ENCODE measurements around the gene DNMT3A.

The DNMT3A gene

GRCh38 chr2:25342372-25343186 lies 854 bp upstream of the DNMT3A start:
- peak; percentile 94 for DNase-seq

DNA sequence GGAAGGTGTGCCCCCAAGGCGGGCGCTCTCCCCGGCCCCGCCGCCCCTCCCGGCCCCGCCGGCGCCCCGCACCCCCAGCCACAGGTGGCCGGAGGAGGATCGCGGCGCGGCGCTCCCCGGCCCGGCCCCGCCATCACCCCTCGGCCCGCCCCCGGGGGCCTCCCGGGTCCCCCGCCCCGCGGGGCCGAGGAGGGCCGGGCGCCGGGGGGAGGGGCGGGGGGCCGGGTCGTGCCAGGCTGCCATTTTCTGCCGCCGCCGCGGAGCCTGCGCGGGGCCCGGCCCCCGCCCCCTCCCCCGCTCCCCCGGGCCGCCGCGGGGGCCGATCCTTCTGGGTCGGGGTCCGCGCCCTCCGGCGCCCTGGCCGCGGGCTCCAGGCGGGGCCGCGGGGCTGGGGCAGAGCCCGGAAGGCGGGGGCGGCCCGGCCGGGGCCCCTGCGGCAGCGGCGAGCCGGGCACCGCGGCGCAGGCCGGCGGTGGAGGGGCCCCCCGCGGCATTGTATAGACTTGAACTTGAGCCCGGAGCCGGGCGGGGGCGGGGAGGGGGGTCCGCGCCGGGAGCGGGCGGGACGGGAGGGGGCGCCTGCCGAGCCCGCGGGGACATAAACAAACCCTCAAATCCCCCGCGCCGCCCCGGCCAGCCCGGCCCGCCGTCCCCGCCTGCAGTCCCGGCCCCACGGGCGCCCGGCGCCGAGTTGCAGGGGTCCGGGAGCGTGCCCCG lies 556 bp downstream of the DNMT3A start:
- no peak for DNase-seq

DNA sequence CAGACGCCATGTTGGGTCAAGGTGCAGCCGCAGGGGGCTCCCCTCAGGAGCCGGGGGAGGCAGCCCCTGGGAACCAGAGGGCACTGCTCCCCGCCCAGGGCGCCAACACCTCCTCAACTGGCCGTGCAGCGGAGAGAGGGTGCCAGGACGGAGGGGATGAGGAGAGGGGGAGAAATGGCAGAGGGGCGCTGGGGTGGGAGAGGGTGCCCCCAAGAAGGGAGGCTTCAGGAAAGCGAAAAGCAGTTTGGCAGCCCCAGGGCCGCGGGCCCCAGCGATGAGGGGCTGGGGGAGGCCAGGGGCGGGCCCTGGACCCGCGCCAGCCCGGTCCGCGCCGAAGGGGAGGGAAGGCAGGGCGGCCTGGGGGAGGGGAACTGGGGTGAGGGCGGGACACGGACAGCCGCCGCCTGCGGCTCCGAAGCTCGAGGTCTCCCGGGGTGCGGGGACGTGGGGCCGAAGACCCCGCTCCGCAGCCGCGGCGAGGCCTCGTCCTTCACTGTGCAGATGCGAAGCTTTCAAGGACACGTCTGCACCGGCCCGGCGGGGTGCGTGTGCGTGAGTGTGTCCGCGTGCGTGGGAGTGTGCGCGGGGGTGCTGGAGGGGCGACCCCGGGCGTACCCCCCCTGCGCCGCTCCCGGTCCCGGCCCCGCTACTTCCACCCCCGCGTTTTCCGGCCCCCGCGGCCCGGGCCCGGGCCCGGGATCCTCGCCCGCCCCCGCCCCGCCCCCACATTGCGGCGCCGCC lies 1.4 kb downstream of the DNMT3A start:
- DNase-seq: peak; percentile 48

GRCh38 chr2:25339791-25340180 lies 1.9 kb downstream of the DNMT3A start:
- peak; percentile 55 for DNase-seq

- no peak for DNase-seq
These were observed 2.5 kb downstream of the DNMT3A start for GRCh38 chr2:25339211-25339674.

GRCh38 chr2:25338401-25338800 lies 3.3 kb downstream of the DNMT3A start:
- DNase-seq: no peak

DNA sequence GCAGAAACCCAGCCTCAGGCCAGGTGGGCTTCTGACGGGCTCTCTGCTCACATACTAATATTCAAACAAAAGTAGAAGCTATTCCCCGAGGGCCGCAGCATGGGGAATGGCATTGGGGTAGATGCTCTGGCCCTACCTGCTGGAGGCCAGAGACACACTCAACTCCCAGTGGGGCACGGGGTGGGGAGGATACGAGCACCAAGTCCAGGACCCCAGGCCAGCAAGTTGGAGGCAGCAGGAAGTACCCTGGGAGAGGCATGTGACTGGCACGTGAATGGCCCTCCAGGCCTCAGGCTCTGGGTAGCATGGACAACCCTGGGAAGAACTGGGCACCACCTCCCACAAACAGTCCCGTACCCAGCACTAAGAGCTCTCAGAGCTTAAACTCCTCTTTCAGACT lies 3.8 kb downstream of the DNMT3A start:
- DNase-seq: no peak

GRCh38 chr2:25337276-25337675 lies 4.4 kb downstream of the DNMT3A start:
- DNase-seq: no peak

GRCh38 chr2:25336383-25336841 lies 5.3 kb downstream of the DNMT3A start:
- no peak for DNase-seq

- no peak for DNase-seq
These were observed 5.8 kb downstream of the DNMT3A start for GRCh38 chr2:25335971-25336370.

DNA sequence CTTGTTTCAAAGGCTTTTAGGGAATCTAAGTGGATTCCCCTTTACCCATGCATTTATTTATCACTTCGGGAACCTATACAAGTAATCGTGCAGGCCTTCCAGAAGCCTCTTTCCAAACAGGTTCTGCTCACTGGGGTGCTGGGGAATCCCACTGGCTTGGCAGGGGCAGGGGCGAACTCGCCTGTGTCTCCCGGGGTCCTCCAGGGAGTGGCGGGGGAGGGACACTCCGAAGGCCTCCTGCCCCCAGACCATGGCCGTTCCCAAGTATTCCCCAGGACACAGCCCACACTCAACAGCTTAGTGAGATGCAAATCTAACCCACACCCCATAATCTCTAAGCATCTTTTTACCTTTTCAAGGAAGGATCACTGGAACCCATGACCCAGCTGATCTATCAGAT lies 6.5 kb downstream of the DNMT3A start:
- DNase-seq: no peak

GRCh38 chr2:25334482-25334881 lies 7.2 kb downstream of the DNMT3A start:
- DNase-seq: no peak

DNA sequence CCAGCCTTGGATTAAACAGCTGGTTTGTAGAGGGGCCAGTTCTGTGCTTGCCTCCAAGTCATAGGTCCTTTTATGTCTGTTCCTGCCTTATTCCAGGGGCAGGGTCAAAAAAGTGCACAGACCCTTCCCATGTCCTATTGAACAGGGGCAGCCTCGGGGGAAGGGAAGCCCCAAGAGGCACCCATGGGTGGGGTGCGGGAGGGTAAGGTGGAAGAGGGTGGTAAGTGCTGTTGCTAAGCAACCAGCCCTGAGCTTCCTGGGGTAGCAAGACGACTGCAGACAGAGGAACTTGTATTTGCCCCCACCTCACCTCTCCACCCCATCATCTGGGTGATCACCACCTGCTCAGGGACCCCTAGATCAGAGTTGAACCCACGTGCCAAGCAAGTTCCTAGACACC lies 7.7 kb downstream of the DNMT3A start:
- no peak for DNase-seq

DNA sequence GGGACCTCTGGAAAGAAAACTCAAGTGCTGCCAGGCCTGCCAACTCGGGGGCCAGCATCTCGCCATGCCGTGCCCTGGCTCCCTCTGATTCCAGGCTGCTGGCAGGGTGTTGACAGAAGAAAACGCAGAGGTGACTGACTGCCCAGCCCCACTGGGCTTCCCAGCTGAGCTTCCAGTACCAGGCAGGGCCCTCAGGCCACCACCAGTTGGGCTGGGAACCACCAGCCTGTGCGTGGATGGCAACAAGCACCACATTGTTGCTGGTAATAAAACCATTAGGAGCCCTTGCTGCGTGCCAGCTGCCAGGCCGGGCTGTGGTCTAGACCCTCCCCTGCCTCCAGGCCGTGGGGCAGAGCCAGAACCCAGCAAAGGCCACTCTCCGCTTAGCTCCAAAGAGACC lies 9.2 kb downstream of the DNMT3A start:
- no peak for DNase-seq

DNA sequence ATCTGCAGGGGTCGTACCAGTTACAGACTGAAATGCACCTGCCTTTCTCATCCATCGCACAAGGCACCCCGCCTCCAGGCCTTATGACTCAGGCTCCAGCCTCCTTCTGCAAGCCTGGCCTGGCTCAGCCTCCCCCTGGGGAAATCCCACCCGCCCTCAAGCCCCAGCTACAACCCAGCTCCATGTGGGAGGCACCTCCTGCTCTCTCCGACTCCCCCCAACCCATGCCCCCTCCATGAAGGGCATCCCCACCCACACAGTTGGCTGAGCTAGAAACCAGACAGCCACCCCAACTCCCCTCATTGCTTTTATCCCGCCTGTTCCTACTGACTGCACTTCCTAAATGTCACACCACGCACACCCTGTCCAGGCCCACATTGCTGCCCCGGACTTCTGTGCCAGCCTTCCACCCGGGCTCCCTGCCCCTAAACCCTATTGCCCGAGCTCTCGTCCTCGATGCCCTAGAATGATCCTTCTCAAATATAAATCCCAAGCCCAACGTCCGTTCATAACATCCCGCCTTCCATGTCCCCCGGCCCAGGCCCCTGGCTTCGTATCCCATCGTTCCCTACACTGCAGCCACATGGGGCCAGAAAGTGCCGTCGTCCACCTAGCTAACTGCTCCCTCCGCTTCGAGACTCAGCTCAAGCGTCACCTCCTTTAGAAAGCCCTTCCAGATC lies 9.9 kb downstream of the DNMT3A start:
- DNase-seq: no peak

DNA sequence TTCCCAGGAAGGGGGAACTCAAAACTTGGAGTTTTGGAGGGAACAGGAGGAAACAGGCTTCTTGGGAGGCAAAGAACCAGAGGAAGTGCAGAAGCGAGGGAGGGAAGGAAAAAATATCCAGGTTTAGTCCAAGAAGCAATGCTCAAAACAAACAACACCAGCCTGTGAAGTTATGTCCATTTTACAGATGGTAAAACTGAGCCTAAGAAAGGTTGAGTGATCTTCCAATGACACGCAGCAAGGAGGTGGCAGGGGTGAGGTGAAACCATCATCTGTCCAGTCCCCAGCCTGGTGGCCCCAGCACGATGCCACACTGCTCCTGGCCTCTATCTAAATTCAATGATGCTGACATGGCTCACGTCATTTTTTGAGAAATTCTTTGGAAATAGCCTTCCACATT lies 10.8 kb downstream of the DNMT3A start:
- DNase-seq: no peak

DNA sequence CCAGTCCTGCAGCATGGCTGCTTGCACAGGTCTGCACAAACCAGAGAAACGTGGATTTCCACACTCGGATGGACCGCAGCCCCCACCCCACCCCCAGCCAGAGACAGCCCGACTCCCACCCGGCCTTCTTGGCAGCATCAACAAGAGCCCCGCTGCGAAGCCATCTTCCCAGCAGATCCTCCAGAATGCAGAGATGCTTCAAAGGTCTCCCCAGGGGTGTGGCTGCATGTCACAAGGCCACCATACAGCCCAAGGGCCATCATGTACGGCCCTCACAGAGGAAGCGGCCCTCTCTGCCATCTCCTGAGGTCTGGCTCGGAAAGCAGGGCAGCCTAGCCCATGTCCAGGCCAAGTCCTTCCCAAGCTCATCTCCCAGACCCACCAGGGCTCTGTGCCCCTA lies 11.5 kb downstream of the DNMT3A start:
- DNase-seq: peak; percentile 2

- peak; percentile 1 for DNase-seq
These were observed 13.3 kb downstream of the DNMT3A start for GRCh38 chr2:25328152-25329085.

GRCh38 chr2:25326326-25327013 lies 15.3 kb downstream of the DNMT3A start:
- DNase-seq: no peak

DNA sequence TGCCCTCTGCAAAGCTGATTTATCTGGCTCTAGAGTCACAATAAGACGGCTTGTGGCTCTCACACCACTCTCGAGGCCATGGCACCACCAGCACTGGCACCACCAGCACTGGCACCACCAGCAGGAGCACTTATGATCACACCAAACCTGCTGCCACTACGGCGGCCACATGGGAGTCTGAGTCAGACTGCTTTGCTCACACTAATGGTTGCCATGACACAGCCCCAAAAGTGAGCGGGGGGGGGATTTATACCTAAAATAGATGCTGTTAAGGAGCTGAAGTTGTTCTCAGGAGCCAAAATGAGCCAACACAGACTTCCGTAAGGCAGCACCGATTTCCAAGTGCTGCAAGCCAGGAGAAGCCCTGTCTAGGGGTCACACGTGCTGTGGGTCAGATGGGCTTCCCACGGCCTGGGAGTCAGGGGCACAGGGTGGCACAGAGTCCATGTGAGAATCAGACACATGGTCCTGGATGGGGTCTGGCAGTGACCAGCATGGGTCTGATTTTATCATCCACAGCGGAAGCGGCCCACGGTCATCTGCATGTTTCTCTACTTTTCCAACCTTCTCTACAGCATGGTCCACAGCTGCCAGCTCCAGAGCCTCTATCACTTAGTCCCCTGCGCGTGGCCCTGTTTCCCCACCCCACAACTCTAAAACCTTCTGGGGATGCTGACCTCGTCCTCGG lies 16.7 kb downstream of the DNMT3A start:
- no peak for DNase-seq

Data from retina (tissue), 1 donor.